GM18858 (cell line): Measurements from ENCODE around the gene TNFSF8.

ENCODE experiments used
- ATAC-seq: cut with Tn5 transposase; IDR thresholded peaks from one replicate; pipeline ENCODE4 v1.9.1; 2021; ENCODE audit not compliant: unreplicated experiment

The TNFSF8 gene

GRCh38 chr9:114880291-114880745, 50.1 kb downstream of the TNFSF8 start:
- ATAC-seq: no peak

- no peak for ATAC-seq
These were observed 51.4 kb downstream of the TNFSF8 start for GRCh38 chr9:114878879-114879564.

GRCh38 chr9:114869845-114870244, 60.5 kb downstream of the TNFSF8 start:
- ATAC-seq: no peak

GRCh38 chr9:114869378-114869777, 61.0 kb downstream of the TNFSF8 start:
- no peak for ATAC-seq

- no peak for ATAC-seq
These were observed 63.1 kb downstream of the TNFSF8 start for GRCh38 chr9:114867327-114867726.

GRCh38 chr9:114864471-114864870, 65.9 kb downstream of the TNFSF8 start:
- no peak for ATAC-seq

GRCh38 chr9:114861922-114862605, 68.3 kb downstream of the TNFSF8 start:
- no peak for ATAC-seq

GRCh38 chr9:114861273-114861672, 69.1 kb downstream of the TNFSF8 start:
- no peak for ATAC-seq

- no peak for ATAC-seq
These were observed 70.2 kb downstream of the TNFSF8 start for GRCh38 chr9:114860187-114860586.

- ATAC-seq: no peak
These were observed 73.5 kb downstream of the TNFSF8 start for GRCh38 chr9:114856942-114857315.

GRCh38 chr9:114856215-114856941, 74.0 kb downstream of the TNFSF8 start:
- no peak for ATAC-seq

GRCh38 chr9:114855488-114855887, 74.9 kb downstream of the TNFSF8 start:
- no peak for ATAC-seq

GRCh38 chr9:114854736-114855355, 75.5 kb downstream of the TNFSF8 start:
- no peak for ATAC-seq

GRCh38 chr9:114853071-114853855, 77.1 kb downstream of the TNFSF8 start:
- no peak for ATAC-seq

- no peak for ATAC-seq
These were observed 78.3 kb downstream of the TNFSF8 start for GRCh38 chr9:114852050-114852594.

- ATAC-seq: no peak
These were observed 79.1 kb downstream of the TNFSF8 start for GRCh38 chr9:114851306-114851705.
